Endothelial cell of umbilical vein (primary cell): Measurements from ENCODE around the gene KMT2C. TPM values are rescaled to one million over a fixed set of nuclear protein-coding genes. Genes with fewer than 3 reads are reported as not detected.

ENCODE experiments used
- BruUV-seq: library from RNA; stranded (reverse); fragments of 400-500 nt; replicated peaks from 2 replicates; lab custom pipeline; 2021; lab: Mats Ljungman, UMichigan
- CTCF ChIA-PET: fragments of 300-600, 350-600 bp; sonication (Branson Sonifier 250); formaldehyde crosslinking; loops from one replicate; lab custom pipeline; 2021; ENCODE audit warnings: antibody characterized with exemption, inconsistent platforms; lab: Charles Lee
- POLR2A ChIA-PET: fragments of 300-600, 350-600 bp; sonication (Branson Sonifier 250); formaldehyde crosslinking; loops from one replicate; lab custom pipeline; 2021; ENCODE audit warnings: antibody characterized with exemption, inconsistent platforms; lab: Charles Lee
- DNase-seq: peaks from one replicate; pipeline ENCODE4 v3.0.0-alpha.2; 2011; ENCODE audit warnings: low read depth, low spot score
- FAIRE-seq: peaks from 2 replicates; lab custom pipeline; 2011; peaks lifted over from hg19 to GRCh38; lab: Jason Lieb, UNC
- H2AFZ ChIP-seq: 2 replicates; pipeline ENCODE4 v1.6.0; 2012; ENCODE audit warnings: low read depth, low read length, control low read depth, inconsistent platforms
- H3K27ac ChIP-seq: 2 replicates; pipeline ENCODE4 v1.5.1; 2011; ENCODE audit warnings: low read depth, mild to moderate bottlenecking, control low read depth, low read length, moderate library complexity; ENCODE audit not compliant: insufficient read depth
- H3K27me3 ChIP-seq, 2 experiments: 2 replicates each; pipeline versions ENCODE4 v1.6.0 to v1.6.1; 2011; ENCODE audit warnings: low read length in 2 of 2, mixed read lengths in 1 of 2; ENCODE audit not compliant: control insufficient read depth in 2 of 2, insufficient read depth in 2 of 2
- H3K36me3 ChIP-seq, 2 experiments: 2 replicates in 1 of 2; 3 replicates in 1 of 2; pipeline ENCODE4 v1.5.1; 2011; ENCODE audit warnings: low read length in 2 of 2, mild to moderate bottlenecking in 1 of 2, moderate library complexity in 1 of 2; ENCODE audit not compliant: control insufficient read depth in 2 of 2, insufficient read depth in 2 of 2; ENCODE audit errors: extremely low read depth in 1 of 2
- H3K4me1 ChIP-seq: 3 replicates; pipeline ENCODE4 v1.5.1; 2011; ENCODE audit warnings: mild to moderate bottlenecking, low read length; ENCODE audit not compliant: control insufficient read depth, insufficient read depth; ENCODE audit errors: extremely low read depth
- H3K4me2 ChIP-seq: 2 replicates; pipeline ENCODE4 v1.6.1; 2011; ENCODE audit warnings: low read length, control low read depth, mixed read lengths; ENCODE audit not compliant: insufficient read depth
- H3K4me3 ChIP-seq, 3 experiments: fragments of 200-600 bp in 1 of 3; sonication (generic), shearing (Covaris generic) in 1 of 3; replicated peaks in 1 of 3; 2 replicates each; pipeline ENCODE4 v1.5.1; 2011 to 2016; ENCODE audit warnings: control low read depth in 3 of 3, low read length in 3 of 3, mild to moderate bottlenecking in 2 of 3, inconsistent platforms in 1 of 3, low read depth in 1 of 3, moderate library complexity in 1 of 3; ENCODE audit not compliant: insufficient read depth in 1 of 3
- H3K79me2 ChIP-seq: 2 replicates; pipeline ENCODE4 v1.6.0; 2012; ENCODE audit warnings: low read length, inconsistent platforms; ENCODE audit not compliant: control insufficient read depth, insufficient read depth
- H3K9ac ChIP-seq: replicated peaks from 2 replicates; pipeline ENCODE3; 2011; ENCODE audit warnings: low read length, control low read depth; ENCODE audit not compliant: insufficient read depth; ENCODE audit errors: extremely low read depth
- H3K9me1 ChIP-seq: replicated peaks from 3 replicates; pipeline ENCODE4 v1.6.0; 2011; ENCODE audit warnings: mild to moderate bottlenecking, low read length; ENCODE audit not compliant: control insufficient read depth, insufficient read depth; ENCODE audit errors: extremely low read depth
- H3K9me3 ChIP-seq: replicated peaks from 2 replicates; pipeline ENCODE4 v1.5.1; 2012; ENCODE audit warnings: low read length, inconsistent platforms; ENCODE audit not compliant: control insufficient read depth, insufficient read depth
- H4K20me1 ChIP-seq: replicated peaks from 2 replicates; pipeline ENCODE3; 2011; ENCODE audit warnings: mild to moderate bottlenecking, low read length; ENCODE audit not compliant: control insufficient read depth, insufficient read depth; ENCODE audit errors: extremely low read depth
- EZH2 ChIP-seq: IDR thresholded peaks from 2 replicates; pipeline ENCODE4 v1.6.1; 2012; ENCODE audit warnings: borderline replicate concordance, low read depth, mild to moderate bottlenecking, moderate library complexity, low read length, inconsistent platforms; ENCODE audit not compliant: severe bottlenecking
- FOS ChIP-seq: IDR thresholded peaks from 2 replicates; pipeline ENCODE4 v1.6.1; 2011; ENCODE audit warnings: mild to moderate bottlenecking, low read length, moderate library complexity, borderline replicate concordance; ENCODE audit not compliant: insufficient read depth
- GATA2 ChIP-seq: IDR thresholded peaks from 2 replicates; pipeline ENCODE4 v1.7.0; 2011; ENCODE audit warnings: low read depth, mild to moderate bottlenecking, moderate library complexity, mixed read lengths, low read length; ENCODE audit not compliant: insufficient read length, insufficient read depth
- JUN ChIP-seq: IDR thresholded peaks from 2 replicates; pipeline ENCODE4 v1.6.1; 2011; ENCODE audit warnings: borderline replicate concordance, low read depth; ENCODE audit not compliant: insufficient read length, insufficient read depth
- MYC ChIP-seq: IDR thresholded peaks from one replicate; pipeline ENCODE4 v1.6.1; 2011; ENCODE audit warnings: mild to moderate bottlenecking, low read depth, low read length
- POLR2A ChIP-seq: IDR thresholded peaks from 2 replicates; pipeline ENCODE4 v1.6.1; 2012; ENCODE audit warnings: low read depth, mild to moderate bottlenecking, control low read depth, low read length
- POLR2AphosphoS5 ChIP-seq: IDR thresholded peaks from 2 replicates; pipeline ENCODE4 v1.6.1; 2012; ENCODE audit warnings: low read depth, mild to moderate bottlenecking, control low read depth, low read length, moderate library complexity; ENCODE audit not compliant: insufficient read depth
- dilution Hi-C: fragments of 300-500 bp; cut with MboI; formaldehyde crosslinking; loops from one replicate; pipeline ENCODE4 v1.15.0; 2019; ENCODE audit warnings: low sequenced_read_pairs; ENCODE audit not compliant: extremely low pct_ligation_motif_present
- intact Hi-C: fragments of 100-400 bp; cut with micrococcal nuclease; formaldehyde crosslinking; loops from one replicate; pipeline ENCODE4 v1.10.0; 2022
- polyA plus RNA-seq, 4 experiments: library from polyadenylated mRNA; depleted of rRNA in 3 of 4; stranded (reverse) in 3 of 4; unstranded in 1 of 4; fragments of >200 nt; gene quantifications; 2 replicates each; pipeline versions ENCODE4 v1.2.1 to v1.2.3, GENCODE V29; 2011 to 2012; ENCODE audit warnings: missing spikeins in 1 of 4
- total RNA-seq: library from RNA; stranded (reverse); gene quantifications from 2 replicates; pipeline ENCODE4 v1.2.3, GENCODE V29; 2021
- TF ChIP-seq, protein P1 (sequence below), 2 donors: IDR thresholded peaks; 1 replicate in 1 of 2; 2 replicates in 1 of 2; pipeline ENCODE4 v1.5.1; 2011; ENCODE audit warnings: low read length in 2 of 2, mild to moderate bottlenecking in 2 of 2, moderate library complexity in 2 of 2, control low read depth in 1 of 2, inconsistent platforms in 1 of 2, low read depth in 1 of 2; ENCODE audit not compliant: insufficient read depth in 1 of 2; ENCODE audit errors: extremely low read depth in 1 of 2
- TF ChIP-seq, protein P2 (sequence below): IDR thresholded peaks from 2 replicates; pipeline ENCODE4 v1.6.1; 2011; ENCODE audit not compliant: insufficient read depth, insufficient read length

Gene KMT2C
- total and polyA plus RNA-seq, 2 donors (not counting 3 experiments of a cell fraction or from before 2014, with no cell fraction given) = 8.0 to 53.7 TPM

DNA sequence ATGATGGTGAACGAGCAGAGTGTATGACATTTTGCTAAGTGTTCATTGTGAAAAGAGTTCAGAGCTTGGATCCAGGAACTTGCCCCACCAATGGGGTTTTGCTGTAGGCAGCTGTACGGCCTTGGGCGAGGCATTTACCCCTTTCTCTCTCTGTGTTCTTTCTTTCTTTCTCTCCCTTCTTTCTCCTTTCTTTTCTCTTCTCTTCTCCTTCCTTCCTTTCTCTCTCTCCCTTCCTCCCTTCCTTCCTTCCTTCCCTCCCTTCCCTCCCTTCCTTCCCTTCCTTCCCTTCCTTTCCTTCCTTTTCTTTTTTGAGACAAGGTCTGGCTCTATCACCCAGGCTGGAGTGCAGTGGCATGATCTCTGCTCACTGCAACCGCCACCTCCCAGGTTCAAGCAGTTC, 45.3 kb upstream of the KMT2C start:
- Histone ChIP-seq H3K9ac (no peak overlapping the region), H3K36me3 (no peaks in the 10 kb centered on the region), H3K4me3 (no peak overlapping the region), H3K9me3 (no peaks in the 10 kb centered on the region), H2AFZ (no peak overlapping the region), H3K27ac (no peak overlapping the region), H3K27me3 (no peaks in the 10 kb centered on the region), H3K4me1 (no peaks in the 10 kb centered on the region), H3K9me1 (no peaks in the 10 kb centered on the region), H4K20me1 (no peaks in the 10 kb centered on the region), H3K4me2 (no peak overlapping the region), H3K79me2 (no peaks in the 10 kb centered on the region)
- no peak for FAIRE-seq
- dilution Hi-C loops (no loop called here), intact Hi-C loops (no loop called here)
- DNase-seq = no peak
- CTCF ChIA-PET = no interaction called here
- POLR2A ChIA-PET = no interaction called here
- no TSS peak for BruUV-seq
- TF ChIP-seq MYC = no peak
- TF ChIP-seq GATA2 = no peak
- TF ChIP-seq POLR2AphosphoS5 = no peak
- TF ChIP-seq FOS = no peak

DNA sequence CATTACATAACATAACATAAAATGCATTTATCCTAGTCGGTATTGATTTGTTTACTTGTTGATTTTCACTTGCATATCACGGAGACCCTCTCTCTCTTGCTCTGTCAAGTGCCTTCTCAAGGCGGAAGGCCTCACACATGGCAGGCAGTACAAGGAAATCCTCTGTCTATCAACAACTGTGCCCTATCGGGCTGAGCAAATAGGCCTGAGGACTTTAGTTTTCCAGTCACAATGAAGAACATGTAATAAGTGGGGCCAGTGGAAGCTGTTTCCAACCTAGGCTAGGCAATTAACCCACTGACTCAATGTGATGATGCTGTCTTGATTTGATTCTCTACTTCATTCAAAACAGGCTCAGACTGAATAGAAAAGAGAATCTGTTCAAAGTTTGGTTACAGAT, 44.9 kb upstream of the KMT2C start:
- no TSS peak for BruUV-seq
- intact Hi-C loops (no loop called here), dilution Hi-C loops (no loop called here)
- ChIA-PET POLR2A (no interaction called here), CTCF (no interaction called here)
- Histone ChIP-seq H3K9ac (no peak overlapping the region), H3K27me3 (no peaks in the 10 kb centered on the region), H4K20me1 (no peaks in the 10 kb centered on the region), H3K4me3 (no peak overlapping the region), H3K9me3 (no peaks in the 10 kb centered on the region), H3K79me2 (no peaks in the 10 kb centered on the region), H2AFZ (no peak overlapping the region), H3K27ac (no peak overlapping the region), H3K36me3 (no peaks in the 10 kb centered on the region), H3K9me1 (no peaks in the 10 kb centered on the region), H3K4me2 (no peak overlapping the region), H3K4me1 (no peaks in the 10 kb centered on the region)
- DNase-seq = no peak
- TF ChIP-seq EZH2 (no peak), POLR2A (no peak), FOS (no peak), POLR2AphosphoS5 (no peak), MYC (no peak), GATA2 (no peak), JUN (no peak)
- TF ChIP-seq, protein P1, sequence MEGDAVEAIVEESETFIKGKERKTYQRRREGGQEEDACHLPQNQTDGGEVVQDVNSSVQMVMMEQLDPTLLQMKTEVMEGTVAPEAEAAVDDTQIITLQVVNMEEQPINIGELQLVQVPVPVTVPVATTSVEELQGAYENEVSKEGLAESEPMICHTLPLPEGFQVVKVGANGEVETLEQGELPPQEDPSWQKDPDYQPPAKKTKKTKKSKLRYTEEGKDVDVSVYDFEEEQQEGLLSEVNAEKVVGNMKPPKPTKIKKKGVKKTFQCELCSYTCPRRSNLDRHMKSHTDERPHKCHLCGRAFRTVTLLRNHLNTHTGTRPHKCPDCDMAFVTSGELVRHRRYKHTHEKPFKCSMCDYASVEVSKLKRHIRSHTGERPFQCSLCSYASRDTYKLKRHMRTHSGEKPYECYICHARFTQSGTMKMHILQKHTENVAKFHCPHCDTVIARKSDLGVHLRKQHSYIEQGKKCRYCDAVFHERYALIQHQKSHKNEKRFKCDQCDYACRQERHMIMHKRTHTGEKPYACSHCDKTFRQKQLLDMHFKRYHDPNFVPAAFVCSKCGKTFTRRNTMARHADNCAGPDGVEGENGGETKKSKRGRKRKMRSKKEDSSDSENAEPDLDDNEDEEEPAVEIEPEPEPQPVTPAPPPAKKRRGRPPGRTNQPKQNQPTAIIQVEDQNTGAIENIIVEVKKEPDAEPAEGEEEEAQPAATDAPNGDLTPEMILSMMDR (IDR thresholded peaks at IDR 0.05; ENCODE audit: extremely low read depth in 1 of 2, insufficient read depth in 1 of 2, low read depth in 1 of 2, low read length in 2 of 2) = no peak
- TF ChIP-seq, protein P2, sequence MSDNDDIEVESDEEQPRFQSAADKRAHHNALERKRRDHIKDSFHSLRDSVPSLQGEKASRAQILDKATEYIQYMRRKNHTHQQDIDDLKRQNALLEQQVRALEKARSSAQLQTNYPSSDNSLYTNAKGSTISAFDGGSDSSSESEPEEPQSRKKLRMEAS = no peak
- no peak for FAIRE-seq
